HG03565 (cell line): ENCODE measurements around the gene CADM1.
A peak's percentile ranks its signal among the peaks of the same experiment; 100 is the strongest.

Experiments
- ATAC-seq: cut with Tn5 transposase; IDR thresholded peaks from one replicate; pipeline ENCODE4 v1.9.1; 2021; ENCODE audit warnings: mild to moderate bottlenecking, moderate library complexity; ENCODE audit not compliant: unreplicated experiment

The CADM1 gene

DNA sequence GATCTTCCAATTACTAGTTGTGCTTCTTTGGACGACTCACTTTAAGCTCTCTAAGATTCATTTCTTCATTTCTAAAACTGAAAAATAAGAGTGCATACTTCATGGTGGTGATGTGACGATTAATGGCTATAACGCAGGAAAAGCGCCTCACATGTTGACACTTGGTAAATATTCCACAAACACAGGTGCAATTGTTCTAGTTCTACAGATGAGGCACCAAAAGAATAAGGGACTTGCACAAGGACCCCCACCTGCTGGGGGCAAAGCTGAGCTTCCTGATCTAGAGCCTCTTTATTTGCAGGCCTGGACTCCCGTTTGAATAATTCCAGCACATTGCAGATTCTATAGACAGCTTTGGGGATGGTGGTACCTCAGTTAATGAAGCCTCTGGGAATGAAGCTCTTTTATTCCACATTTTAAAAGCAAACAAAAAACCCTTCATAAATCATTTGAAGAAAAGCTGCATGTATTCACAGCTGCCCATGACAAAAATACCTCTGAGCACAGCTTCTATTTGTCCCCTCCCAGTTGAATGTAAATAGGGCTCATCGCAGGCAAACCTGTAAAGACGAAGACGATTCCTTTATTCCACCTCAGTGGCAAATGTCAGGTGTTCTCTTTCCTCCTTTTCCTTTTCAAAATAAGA is 14.9 kb upstream of the CADM1 start:
- no peak for ATAC-seq

GRCh38 chr11:115515647-115516395 is 11.6 kb upstream of the CADM1 start:
- ATAC-seq: no peak

DNA sequence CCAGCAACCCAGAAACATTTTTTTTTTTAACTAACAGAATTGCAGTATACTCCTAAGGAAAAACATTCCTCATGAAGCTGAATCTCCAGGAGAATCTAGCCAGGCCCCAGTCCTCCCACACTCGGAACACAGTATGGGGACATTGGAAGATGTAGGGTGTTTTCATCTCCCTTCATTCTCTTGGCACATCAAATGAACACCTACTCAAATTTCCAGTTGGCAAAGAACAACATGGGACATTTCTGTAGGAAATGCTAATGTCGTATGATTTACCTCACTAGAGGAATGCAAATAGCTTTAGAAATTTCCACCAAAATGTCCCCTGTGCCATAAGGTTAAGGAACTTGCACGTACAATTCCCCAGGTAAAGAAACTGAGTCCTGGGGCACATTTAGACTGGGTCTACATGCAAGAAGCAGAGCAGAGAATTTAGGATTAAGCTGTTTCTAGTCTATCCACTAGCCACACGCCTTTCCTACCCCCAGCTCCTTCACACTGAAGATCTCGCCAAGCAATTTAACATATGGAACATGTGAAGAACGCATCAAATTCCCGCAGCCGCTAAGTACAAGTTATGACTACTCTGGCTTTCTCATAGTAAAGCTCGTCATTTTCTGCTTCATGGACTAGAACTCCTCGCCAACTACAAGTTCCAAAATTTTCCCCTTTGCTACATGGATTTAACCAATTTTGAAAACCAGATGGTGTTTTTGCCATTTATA is 2.9 kb upstream of the CADM1 start:
- ATAC-seq: no peak

GRCh38 chr11:115505175-115505574 is 960 bp upstream of the CADM1 start:
- ATAC-seq: no peak

DNA sequence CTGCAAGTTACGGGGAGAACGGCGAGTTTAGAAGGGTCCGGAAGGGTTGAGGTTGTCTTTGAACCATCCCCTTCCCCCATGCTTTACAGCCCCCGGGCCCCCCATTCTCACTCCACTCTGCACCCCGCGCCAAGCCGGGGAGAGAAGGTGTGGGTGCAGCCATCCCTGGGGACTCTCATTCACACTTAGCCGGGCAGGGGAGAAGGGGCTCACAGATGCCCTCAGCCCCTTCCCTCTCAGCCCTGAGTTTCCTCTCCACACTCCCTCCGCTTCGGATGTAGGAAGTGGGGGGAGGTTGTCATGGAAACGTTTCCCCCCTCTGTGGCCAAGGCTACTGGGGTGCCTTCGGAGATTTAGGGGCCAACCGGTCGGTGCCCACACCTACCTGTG is 334 bp downstream of the CADM1 start:
- no peak for ATAC-seq

GRCh38 chr11:115503083-115503885 is 931 bp downstream of the CADM1 start:
- peak; percentile 30 for ATAC-seq

- ATAC-seq: no peak
These were observed 1.6 kb downstream of the CADM1 start for GRCh38 chr11:115502636-115503082.

DNA sequence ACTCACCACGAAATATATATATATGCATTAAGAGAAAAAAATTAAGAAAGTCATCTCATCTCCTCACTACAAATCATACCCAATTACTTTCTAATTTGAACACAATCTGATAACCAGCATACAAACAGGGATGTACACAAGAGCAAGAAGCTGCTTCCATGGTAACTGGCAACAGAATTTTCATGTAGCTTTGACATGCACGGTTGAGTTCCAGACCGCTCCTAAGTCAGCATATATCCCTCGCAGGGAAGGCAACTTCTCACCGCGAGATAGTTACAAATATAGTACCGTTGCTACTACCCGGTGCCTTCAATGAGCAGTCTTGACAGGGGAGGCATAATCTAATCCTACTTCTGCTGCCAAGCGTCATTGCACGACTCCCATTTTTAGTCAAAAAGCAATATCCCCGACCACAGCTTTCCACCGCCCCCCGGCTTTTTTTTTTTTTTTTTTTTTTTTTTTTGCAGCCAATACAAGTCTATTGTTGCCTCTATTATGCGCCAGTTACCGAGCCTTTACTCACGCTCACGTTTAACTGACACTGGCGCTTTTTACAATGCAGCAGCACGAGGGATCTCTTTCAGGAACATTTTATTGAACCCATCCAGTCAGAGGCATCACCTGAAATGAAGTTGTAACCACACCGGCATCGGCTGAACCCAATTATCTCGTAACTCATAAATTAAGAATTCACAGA is 2.2 kb downstream of the CADM1 start:
- no peak for ATAC-seq

GRCh38 chr11:115501502-115501892 is 2.7 kb downstream of the CADM1 start:
- no peak for ATAC-seq

DNA sequence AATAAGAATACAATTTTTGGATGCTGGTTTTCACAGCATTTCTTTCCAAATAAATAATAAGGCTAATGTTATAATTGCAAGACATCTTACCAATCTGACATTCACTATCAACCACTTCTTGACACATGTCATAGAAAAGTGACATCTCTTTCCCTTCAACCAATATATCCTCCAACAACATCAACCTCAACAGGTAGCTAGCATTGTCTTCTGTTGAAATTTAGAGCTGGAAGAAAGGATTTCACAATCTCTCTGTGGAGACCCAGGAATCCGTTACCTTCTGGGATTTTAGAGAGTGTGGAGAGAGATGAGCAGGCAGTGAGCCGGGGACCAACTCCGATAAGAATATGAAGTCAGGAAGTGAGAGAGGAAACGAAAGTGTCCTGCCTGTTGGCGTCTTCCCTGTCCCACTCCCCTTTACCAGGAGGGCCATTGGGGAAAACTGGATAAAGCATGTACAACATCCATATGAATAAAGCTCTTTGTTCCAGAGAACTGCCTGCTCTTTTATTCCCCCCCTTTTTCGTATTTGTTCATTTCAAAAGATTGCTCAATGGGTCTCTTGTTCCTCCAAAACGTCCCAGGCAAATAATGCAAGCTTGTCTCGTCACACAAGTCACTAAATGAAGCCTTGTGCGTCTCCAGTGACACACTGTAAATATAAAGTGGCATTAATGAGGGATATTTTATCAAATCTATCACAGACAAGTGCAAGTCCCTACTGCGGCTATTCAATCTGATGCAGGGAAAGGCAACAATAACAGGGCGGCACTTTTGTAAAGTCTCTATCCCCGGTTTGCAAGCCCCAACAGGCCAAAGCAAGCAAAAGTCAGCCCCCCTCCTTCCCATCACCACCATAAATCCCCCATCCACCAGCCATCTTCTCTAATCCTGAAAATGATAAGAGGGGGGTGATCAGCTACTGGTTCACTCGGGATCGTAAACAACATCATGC is 3.4 kb downstream of the CADM1 start:
- no peak for ATAC-seq

- no peak for ATAC-seq
These were observed 4.3 kb downstream of the CADM1 start for GRCh38 chr11:115499891-115500290.

GRCh38 chr11:115499241-115499799 is 4.9 kb downstream of the CADM1 start:
- ATAC-seq: no peak

GRCh38 chr11:115498354-115498753 is 5.9 kb downstream of the CADM1 start:
- ATAC-seq: no peak

DNA sequence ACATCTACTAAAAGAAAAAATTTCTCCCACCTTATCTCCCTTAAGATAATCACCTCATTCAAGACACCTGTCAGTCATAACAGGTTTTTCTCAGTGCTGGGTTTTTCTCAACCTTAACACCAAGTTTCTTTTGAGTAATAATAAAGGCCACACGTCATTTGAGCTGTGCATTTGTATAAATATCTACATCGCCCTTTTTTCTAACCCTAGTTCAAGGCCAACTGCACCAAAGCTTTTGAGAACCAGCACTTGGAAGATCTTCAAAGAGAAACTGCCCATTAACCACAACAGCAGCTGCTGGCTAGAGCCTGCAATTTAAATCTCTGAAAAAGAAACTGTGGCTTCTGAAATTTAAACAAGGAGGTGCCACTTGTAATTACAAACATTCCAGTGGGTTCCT is 6.9 kb downstream of the CADM1 start:
- peak; percentile 69 for ATAC-seq

- ATAC-seq: no peak
These were observed 7.3 kb downstream of the CADM1 start for GRCh38 chr11:115496892-115497291.

DNA sequence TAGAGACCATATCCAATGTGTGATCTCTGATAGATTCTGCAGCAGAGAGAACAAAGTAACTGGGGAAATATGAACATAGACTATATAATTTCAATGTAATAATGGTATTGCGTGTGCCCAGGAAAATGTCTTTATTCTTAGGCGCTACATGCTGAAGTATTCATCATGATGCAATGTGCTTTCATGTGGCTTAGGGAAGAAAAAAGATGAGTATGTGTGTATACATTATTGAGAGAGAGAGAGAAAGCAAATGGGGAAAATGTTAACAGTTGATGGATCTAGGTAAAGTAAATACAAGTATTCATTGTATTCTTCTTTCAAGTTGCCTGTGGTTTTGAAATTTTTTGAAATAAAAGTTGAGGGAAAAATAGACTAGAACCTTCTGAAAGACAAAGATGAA is 10.3 kb downstream of the CADM1 start:
- ATAC-seq: no peak

GRCh38 chr11:115493488-115493887 is 10.7 kb downstream of the CADM1 start:
- no peak for ATAC-seq

DNA sequence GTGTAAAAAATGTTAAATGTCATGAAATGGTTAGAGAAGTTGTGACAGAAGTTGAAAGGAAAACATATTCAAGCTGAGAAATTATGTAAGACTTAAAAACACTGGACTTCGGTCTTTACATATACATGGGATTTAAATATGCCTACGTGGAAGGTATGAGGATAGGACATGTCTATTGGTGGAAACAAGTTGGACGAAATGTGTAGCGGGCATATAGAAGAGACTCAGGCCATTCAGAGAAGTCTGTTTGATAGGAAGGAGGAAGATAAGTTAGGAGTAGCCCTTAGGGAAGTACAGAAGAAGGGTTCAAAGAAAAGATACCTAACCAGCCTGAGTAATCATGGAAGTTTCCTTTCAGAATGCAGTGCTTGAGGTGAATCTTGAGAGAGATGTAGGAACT is 14.7 kb downstream of the CADM1 start:
- no peak for ATAC-seq

DNA sequence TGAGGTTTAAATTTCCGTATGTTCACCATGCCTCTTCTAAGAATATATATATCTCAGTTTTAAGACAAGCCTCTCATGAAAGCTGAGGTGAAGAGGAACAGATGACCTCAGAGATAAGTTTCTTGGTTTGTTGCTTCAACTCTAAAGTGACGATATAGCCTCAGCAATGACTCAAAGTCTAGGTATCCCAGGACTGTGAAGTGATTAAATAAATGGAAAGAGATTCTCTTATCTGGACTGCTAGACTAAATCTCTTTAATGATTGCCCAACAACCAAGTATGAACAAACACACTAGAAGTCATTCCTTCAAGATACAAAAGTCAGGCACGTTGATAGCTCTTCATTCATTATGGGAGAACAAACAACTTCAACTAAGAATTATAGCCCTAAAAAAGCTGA is 15.3 kb downstream of the CADM1 start:
- no peak for ATAC-seq
